HG03469 (cell line): ENCODE results near the gene UFD1.

ENCODE experiments used
- ATAC-seq: cut with Tn5 transposase; IDR thresholded peaks from one replicate; pipeline ENCODE4 v1.9.1; 2021; ENCODE audit warnings: mild to moderate bottlenecking, moderate library complexity, moderate number of reproducible peaks; ENCODE audit not compliant: unreplicated experiment

Gene UFD1

GRCh38 chr22:19401483-19401882 is 77.5 kb downstream of the UFD1 start:
- ATAC-seq, result no peak

- ATAC-seq, result no peak
Measured at GRCh38 chr22:19400881-19401280, 78.1 kb downstream of the UFD1 start.
